Activated T-helper 1 cell treated with Interleukin-2 at 50 U/mL for 16 hours (primary cell): Measurements from ENCODE around the gene PATL1.

Experiments used
- DNase-seq: peaks from one replicate; pipeline ENCODE4 v3.0.0-alpha.2; 2020; ENCODE audit warnings: low read depth

PATL1 gene

GRCh38 chr11:59614277-59615119 lies 54.3 kb downstream of the PATL1 start:
- DNase-seq = no peak

- DNase-seq = no peak
These were observed 57.0 kb downstream of the PATL1 start for GRCh38 chr11:59611570-59612565.

- no peak for DNase-seq
These were observed 58.5 kb downstream of the PATL1 start for GRCh38 chr11:59610289-59610688.

GRCh38 chr11:59607703-59608454 lies 61.0 kb downstream of the PATL1 start:
- no peak for DNase-seq

GRCh38 chr11:59602432-59602831 lies 66.4 kb downstream of the PATL1 start:
- no peak for DNase-seq

- no peak for DNase-seq
These were observed 67.0 kb downstream of the PATL1 start for GRCh38 chr11:59601788-59602187.

- DNase-seq = no peak
These were observed 68.2 kb downstream of the PATL1 start for GRCh38 chr11:59600636-59601035.

- no peak for DNase-seq
These were observed 68.6 kb downstream of the PATL1 start for GRCh38 chr11:59600234-59600633.

- DNase-seq = no peak
These were observed 69.9 kb downstream of the PATL1 start for GRCh38 chr11:59598961-59599360.
